SK-N-SH treated with all-trans-retinoic acid at 6 μM for 48 hours (cell line): ENCODE data around the gene RAB3GAP2.

ENCODE experiments used
- GLIS3 ChIP-seq: fragments of 250-450 bp; sonication (Bioruptor Pico); IDR thresholded peaks from 2 replicates; pipeline ENCODE4 v1.5.0; 2020; ENCODE audit warnings: mild to moderate bottlenecking, moderate library complexity
- TSHZ2 ChIP-seq: fragments of 250-450 bp; sonication (Bioruptor Pico); IDR thresholded peaks from 2 replicates; pipeline ENCODE4 v1.5.0; 2020; ENCODE audit warnings: mild to moderate bottlenecking, moderate library complexity
- ZC3H10 ChIP-seq: fragments of 250-450 bp; sonication (Bioruptor Pico); IDR thresholded peaks from 2 replicates; pipeline ENCODE4 v1.5.1; 2021; ENCODE audit warnings: mild to moderate bottlenecking, moderate library complexity
- TF ChIP-seq, protein P1 (sequence below): fragments of 250-450 bp; sonication (Bioruptor Pico); IDR thresholded peaks from 2 replicates; pipeline ENCODE4 v1.5.1; 2020; ENCODE audit warnings: low read depth, mild to moderate bottlenecking, moderate library complexity

DNA sequence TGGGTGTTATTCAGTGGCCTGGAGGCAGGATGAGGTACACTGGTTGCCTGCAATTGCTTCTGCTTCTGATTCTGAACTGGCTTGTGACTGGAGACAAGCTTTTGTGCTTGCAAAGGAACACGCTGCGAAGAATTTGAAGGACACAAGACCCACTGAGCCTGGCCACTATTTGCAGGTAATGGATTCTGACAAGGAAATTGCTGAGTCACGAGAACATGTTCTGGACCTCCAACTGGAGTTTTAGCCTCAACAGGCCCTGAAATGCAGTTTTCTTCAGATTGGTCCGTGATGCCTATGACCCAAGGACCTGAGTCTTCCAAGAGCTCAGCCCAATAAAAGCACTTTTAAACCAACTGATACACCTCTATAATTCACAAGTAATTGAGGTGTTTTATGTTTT lies 4.6 kb downstream of the RAB3GAP2 start:
- TF ChIP-seq ZC3H10 (CRISPR knock-in tag) (no peak), TSHZ2 (no peak), GLIS3 (CRISPR knock-in tag) (no peak)
- TF ChIP-seq, protein P1, sequence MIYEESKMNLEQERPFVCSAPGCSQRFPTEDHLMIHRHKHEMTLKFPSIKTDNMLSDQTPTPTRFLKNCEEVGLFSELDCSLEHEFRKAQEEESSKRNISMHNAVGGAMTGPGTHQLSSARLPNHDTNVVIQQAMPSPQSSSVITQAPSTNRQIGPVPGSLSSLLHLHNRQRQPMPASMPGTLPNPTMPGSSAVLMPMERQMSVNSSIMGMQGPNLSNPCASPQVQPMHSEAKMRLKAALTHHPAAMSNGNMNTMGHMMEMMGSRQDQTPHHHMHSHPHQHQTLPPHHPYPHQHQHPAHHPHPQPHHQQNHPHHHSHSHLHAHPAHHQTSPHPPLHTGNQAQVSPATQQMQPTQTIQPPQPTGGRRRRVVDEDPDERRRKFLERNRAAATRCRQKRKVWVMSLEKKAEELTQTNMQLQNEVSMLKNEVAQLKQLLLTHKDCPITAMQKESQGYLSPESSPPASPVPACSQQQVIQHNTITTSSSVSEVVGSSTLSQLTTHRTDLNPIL (CRISPR knock-in tag), result no peak
